GM08714 (cell line): ENCODE measurements around the gene IKBKG.
"Not testable (repeated sequence)": the region's sequence is repeated elsewhere in the genome, so short reads cannot be mapped to it uniquely, and the experiment has no call there.

Experiments
- H3K4me3 ChIP-seq: fragments of 200-500 bp; sonication (Bioruptor generic); 2 replicates; pipeline ENCODE4 v1.5.1; 2014; ENCODE audit warnings: mild to moderate bottlenecking, low read length, inconsistent platforms
- ZNF274 ChIP-seq: IDR thresholded peaks from 2 replicates; pipeline ENCODE4 v1.6.1; 2012; ENCODE audit warnings: mild to moderate bottlenecking, low read depth, low read length

Gene IKBKG

GRCh38 chrX:154582994-154583393, 35.6 kb downstream of the IKBKG start:
- not testable (repeated sequence) for H3K4me3 ChIP-seq

- H3K4me3 ChIP-seq: not testable (repeated sequence)
Measured at GRCh38 chrX:154584585-154585183, 37.3 kb downstream of the IKBKG start, which contains the start of gene CTAG1A. Gene CTAG1A (plus strand): TSS chrX:154585133. CDS start chrX:154585207, 74 bp downstream.

GRCh38 chrX:154590415-154590814, 43.0 kb downstream of the IKBKG start:
- H3K4me3 ChIP-seq: not testable (repeated sequence)

- no peak for TF ChIP-seq ZNF274
Measured at GRCh38 chrX:154592505-154592904, 45.1 kb downstream of the IKBKG start.

GRCh38 chrX:154593201-154593600, 45.8 kb downstream of the IKBKG start:
- no peak for TF ChIP-seq ZNF274
- H3K4me3 ChIP-seq: no peak overlapping the region

More at GRCh38 chrX:154592505-154592904, 45.1 kb downstream of the IKBKG start:
- no peak overlapping the region for H3K4me3 ChIP-seq

GRCh38 chrX:154594491-154594890, 47.1 kb downstream of the IKBKG start:
- no peak overlapping the region for H3K4me3 ChIP-seq
- TF ChIP-seq ZNF274: no peak

GRCh38 chrX:154595559-154596249, 48.3 kb downstream of the IKBKG start:
- no peak for TF ChIP-seq ZNF274
- H3K4me3 ChIP-seq: no peak overlapping the region

GRCh38 chrX:154596290-154596929, 49.0 kb downstream of the IKBKG start:
- no peak overlapping the region for H3K4me3 ChIP-seq
- no peak for TF ChIP-seq ZNF274

- TF ChIP-seq ZNF274: no peak
Measured at GRCh38 chrX:154597221-154597620, 49.8 kb downstream of the IKBKG start.

GRCh38 chrX:154598656-154599055, 51.2 kb downstream of the IKBKG start:
- no peak for TF ChIP-seq ZNF274
- H3K4me3 ChIP-seq: no peak overlapping the region

More at GRCh38 chrX:154597221-154597620, 49.8 kb downstream of the IKBKG start:
- no peak overlapping the region for H3K4me3 ChIP-seq

- H3K4me3 ChIP-seq: no peak overlapping the region
- TF ChIP-seq ZNF274: no peak
Measured at GRCh38 chrX:154599531-154599930, 52.1 kb downstream of the IKBKG start.

GRCh38 chrX:154600759-154601374, 53.4 kb downstream of the IKBKG start:
- H3K4me3 ChIP-seq: no peak overlapping the region
- no peak for TF ChIP-seq ZNF274

GRCh38 chrX:154602226-154602625, 54.8 kb downstream of the IKBKG start:
- no peak overlapping the region for H3K4me3 ChIP-seq
- TF ChIP-seq ZNF274: no peak

GRCh38 chrX:154602766-154603437, 55.5 kb downstream of the IKBKG start:
- H3K4me3 ChIP-seq: no peak overlapping the region
- TF ChIP-seq ZNF274: no peak
